ENCODE measurements around the gene PTPRD.

Gene PTPRD

GRCh38 chr9:9186086-9186485, 1426.7 kb downstream of the PTPRD start:
- TF ChIP-seq CTCF (IDR thresholded peaks at IDR 0.05; ENCODE audit: low read depth, low read length) = no peak
- H3K4me3 ChIP-seq (ENCODE audit: low read depth, low read length) = no peak overlapping the region

- no peak overlapping the region for H3K4me3 ChIP-seq (ENCODE audit: low read depth, low read length)
- TF ChIP-seq CTCF (IDR thresholded peaks at IDR 0.05; ENCODE audit: low read depth, low read length) = no peak
These were observed 1430.4 kb downstream of the PTPRD start for GRCh38 chr9:9182431-9182830.

- TF ChIP-seq CTCF (IDR thresholded peaks at IDR 0.05; ENCODE audit: low read depth, low read length) = no peak
- no peak overlapping the region for H3K4me3 ChIP-seq (ENCODE audit: low read depth, low read length)
These were observed 1435.7 kb downstream of the PTPRD start for GRCh38 chr9:9177081-9177480.

GRCh38 chr9:9174358-9174757, 1438.4 kb downstream of the PTPRD start:
- no peak overlapping the region for H3K4me3 ChIP-seq (ENCODE audit: low read depth, low read length)
- TF ChIP-seq CTCF (IDR thresholded peaks at IDR 0.05; ENCODE audit: low read depth, low read length) = no peak

- no peak for TF ChIP-seq CTCF (IDR thresholded peaks at IDR 0.05; ENCODE audit: low read depth, low read length)
These were observed 1439.5 kb downstream of the PTPRD start for GRCh38 chr9:9173264-9173663.

GRCh38 chr9:9170439-9171134, 1442.2 kb downstream of the PTPRD start:
- no peak for TF ChIP-seq CTCF (IDR thresholded peaks at IDR 0.05; ENCODE audit: low read depth, low read length)
- no peak overlapping the region for H3K4me3 ChIP-seq (ENCODE audit: low read depth, low read length)

More at GRCh38 chr9:9173264-9173663, 1439.5 kb downstream of the PTPRD start:
- no peak overlapping the region for H3K4me3 ChIP-seq (ENCODE audit: low read depth, low read length)

- no peak for TF ChIP-seq CTCF (IDR thresholded peaks at IDR 0.05; ENCODE audit: low read depth, low read length)
- H3K4me3 ChIP-seq (ENCODE audit: low read depth, low read length) = no peak overlapping the region
These were observed 1470.8 kb downstream of the PTPRD start for GRCh38 chr9:9142001-9142400.
